CD14-positive monocyte (primary cell): Measurements from ENCODE around the gene CIITA. TPM values are rescaled to one million over a fixed set of nuclear protein-coding genes. Genes with fewer than 3 reads are reported as not detected.

Experiments used
- DNase-seq, 3 donors: peaks; one replicate each; pipeline ENCODE4 v3.0.0-alpha.2; 2011 to 2022
- H2AFZ ChIP-seq: 2 replicates; pipeline ENCODE4 v1.6.0; 2012; ENCODE audit warnings: mild to moderate bottlenecking, low read depth, low read length, inconsistent platforms; ENCODE audit not compliant: insufficient read depth, poor library complexity, severe bottlenecking
- H3K27ac ChIP-seq, 2 donors: 1 replicate in 1 of 2; 2 replicates in 1 of 2; pipeline ENCODE4 v1.5.1; 2012 to 2013; ENCODE audit warnings: low read length in 2 of 2, control low read depth in 1 of 2, inconsistent platforms in 1 of 2, low read depth in 1 of 2, mild to moderate bottlenecking in 1 of 2
- H3K27me3 ChIP-seq, 2 donors: one replicate each; pipeline versions ENCODE4 v1.6.0 to v1.6.1; 2011 to 2013; ENCODE audit warnings: low read length in 2 of 2; ENCODE audit not compliant: control insufficient read depth in 2 of 2, insufficient read depth in 2 of 2
- H3K36me3 ChIP-seq, 2 donors: replicated peaks in 1 of 2; 1 replicate in 1 of 2; 2 replicates in 1 of 2; pipeline versions ENCODE4 v1.5.1 to v1.6.1; 2012 to 2013; ENCODE audit warnings: low read length in 2 of 2, control low read depth in 1 of 2, inconsistent platforms in 1 of 2, mild to moderate bottlenecking in 1 of 2; ENCODE audit not compliant: insufficient read depth in 2 of 2, control insufficient read depth in 1 of 2
- H3K4me1 ChIP-seq, 2 donors: 1 replicate in 1 of 2; 2 replicates in 1 of 2; pipeline versions ENCODE4 v1.5.1 to v1.6.1; 2012 to 2013; ENCODE audit warnings: low read length in 2 of 2, control low read depth in 1 of 2, inconsistent platforms in 1 of 2, mild to moderate bottlenecking in 1 of 2, moderate library complexity in 1 of 2; ENCODE audit not compliant: insufficient read depth in 2 of 2, control insufficient read depth in 1 of 2
- H3K4me2 ChIP-seq: replicated peaks from 2 replicates; pipeline ENCODE3; 2012; ENCODE audit warnings: low read length, moderate library complexity, mild to moderate bottlenecking; ENCODE audit not compliant: poor library complexity, severe bottlenecking; ENCODE audit errors: extremely low read depth
- H3K4me3 ChIP-seq, 3 experiments: fragments of 200-600 bp in 1 of 3; sonication (generic) in 1 of 3; replicated peaks in 1 of 3; 1 replicate in 2 of 3; 2 replicates in 1 of 3; pipeline ENCODE4 v1.5.1; 2011 to 2013; ENCODE audit warnings: low read length in 3 of 3, mild to moderate bottlenecking in 3 of 3, control low read depth in 2 of 3, low read depth in 2 of 3, inconsistent platforms in 1 of 3, moderate library complexity in 1 of 3
- H3K79me2 ChIP-seq: 2 replicates; pipeline ENCODE4 v1.6.0; 2012; ENCODE audit warnings: mild to moderate bottlenecking, control low read depth, inconsistent platforms, low read length, moderate library complexity; ENCODE audit not compliant: insufficient read depth
- H3K9ac ChIP-seq: 2 replicates; pipeline ENCODE4 v1.6.0; 2017; ENCODE audit warnings: low read length, mild to moderate bottlenecking; ENCODE audit not compliant: insufficient read depth, poor library complexity, severe bottlenecking
- H3K9me3 ChIP-seq, 2 donors: replicated peaks in 1 of 2; 1 replicate in 1 of 2; 2 replicates in 1 of 2; pipeline versions ENCODE4 v1.5.1 to v1.6.1; 2012 to 2013; ENCODE audit warnings: low read length in 2 of 2, control low read depth in 1 of 2; ENCODE audit not compliant: control insufficient read depth in 1 of 2, insufficient read depth in 1 of 2
- H4K20me1 ChIP-seq: 2 replicates; pipeline ENCODE4 v1.6.0; 2012; ENCODE audit warnings: mild to moderate bottlenecking, low read length, control low read depth, moderate library complexity; ENCODE audit not compliant: insufficient read depth
- H3K27ac Mint-ChIP-seq, 7 donors: one replicate each; pipeline ENCODE4 v1.8.0; 2020; ENCODE audit warnings: mild to moderate bottlenecking in 7 of 7, mixed read lengths in 7 of 7, moderate library complexity in 6 of 7, inconsistent platforms in 2 of 7
- H3K27me3 Mint-ChIP-seq, 3 donors: one replicate each; pipeline ENCODE4 v1.8.0; 2021 to 2022; ENCODE audit warnings: low read depth in 3 of 3, mild to moderate bottlenecking in 3 of 3, mixed read lengths in 3 of 3, moderate library complexity in 3 of 3, inconsistent platforms in 1 of 3
- H3K36me3 Mint-ChIP-seq, 2 donors: one replicate each; pipeline ENCODE4 v1.8.0; 2020; ENCODE audit warnings: mixed read lengths in 2 of 2, inconsistent platforms in 1 of 2, mild to moderate bottlenecking in 1 of 2
- H3K4me1 Mint-ChIP-seq: one replicate; pipeline ENCODE4 v1.8.0; 2020; ENCODE audit warnings: mild to moderate bottlenecking, mixed read lengths
- H3K4me3 Mint-ChIP-seq, 2 donors: one replicate each; pipeline ENCODE4 v1.8.0; 2020; ENCODE audit warnings: mild to moderate bottlenecking in 2 of 2, mixed read lengths in 2 of 2, moderate library complexity in 1 of 2
- H3K9me3 Mint-ChIP-seq, 7 donors: one replicate each; pipeline ENCODE4 v1.8.0; 2020 to 2022; ENCODE audit warnings: mixed read lengths in 7 of 7, mild to moderate bottlenecking in 6 of 7, moderate library complexity in 6 of 7, inconsistent platforms in 2 of 7
- CTCF ChIP-seq: fragments of 200-600 bp; IDR thresholded peaks from one replicate; pipeline ENCODE4 v1.8.0; 2022; ENCODE audit warnings: antibody characterized with exemption, mild to moderate bottlenecking
- WGBS: methylation state at CpG from one replicate; pipeline ENCODE4 v1.1.5; 2013; ENCODE audit warnings: missing lambda C conversion rate; ENCODE audit not compliant: insufficient coverage; 5-methylcytosine and 5-hydroxymethylcytosine counted together
- intact Hi-C, 2 donors: fragments of 100-400 bp; cut with micrococcal nuclease; formaldehyde crosslinking; loops; one replicate each; pipeline versions ENCODE4 v1.15.0 to v1.15.1; 2023
- polyA plus RNA-seq, 3 donors: library from polyadenylated mRNA; depleted of rRNA in 1 of 3; unstranded in 2 of 3; stranded (reverse) in 1 of 3; fragments of 300-500 nt in 2 of 3; fragments of >200 nt in 1 of 3; fragmentation: Illumina TruSeq in 2 of 3; gene quantifications; 1 replicate in 2 of 3; 2 replicates in 1 of 3; pipeline ENCODE4 v1.2.3, GENCODE V29; 2012 to 2021

CIITA gene
- polyA plus RNA-seq, 3 donors, result 15.6 to 178 (median 22.1) TPM

GRCh38 chr16:10936272-10936984 lies 59.4 kb downstream of the CIITA start:
- peaks cover 37% of the 10 kb centered on the region for H3K79me2 ChIP-seq
- H3K9ac ChIP-seq, result no peak overlapping the region
- H3K4me3 Mint-ChIP-seq, result no peak overlapping the region
- peaks cover 52 to 58% of the 10 kb centered on the region in 2 donors for H3K4me1 ChIP-seq
- DNase-seq, result no peak
- no peaks in the 10 kb centered on the region for H3K9me3 Mint-ChIP-seq
- no peaks in the 10 kb centered on the region for H3K9me3 ChIP-seq
- intact Hi-C loops, result loop anchor here in 1 of 2 donors (5.0 kb wide), 1 partner anchor 194 kb away; the partner anchor contains the start of gene NUBP1
- peaks cover 100% of the 10 kb centered on the region for H4K20me1 ChIP-seq
- H3K36me3 Mint-ChIP-seq, result peaks cover 10 to 22% of the 10 kb centered on the region in 2 donors
- peaks cover 70% of the 10 kb centered on the region for H3K4me1 Mint-ChIP-seq
- no peak for TF ChIP-seq CTCF
- H3K27ac ChIP-seq, result peak overlapping the region in 1 of 2 donors; percentile 25
- H3K27me3 Mint-ChIP-seq, result peaks cover 1 to 4% (median 2%) of the 10 kb centered on the region in 3 donors
- H3K27me3 ChIP-seq, result no peaks in the 10 kb centered on the region
- peak overlapping the region in 3 of 7 donors; percentile 36 to 65 (median 50) for H3K27ac Mint-ChIP-seq
- H3K4me2 ChIP-seq, result no peak overlapping the region
- peaks cover 0 to 10% of the 10 kb centered on the region in 2 donors for H3K36me3 ChIP-seq
- H2AFZ ChIP-seq, result no peak overlapping the region
- 41% methylated on average over 4 of the region's 8 CpGs for WGBS
- no peak overlapping the region for H3K4me3 ChIP-seq

- Histone ChIP-seq H3K79me2 (peaks cover 38% of the 10 kb centered on the region), H3K9me3 (no peaks in the 10 kb centered on the region), H3K4me3 (peak overlapping the region in 1 of 3 experiments; percentile 29), H3K27me3 (no peaks in the 10 kb centered on the region), H3K4me1 (peaks cover 54 to 63% of the 10 kb centered on the region in 2 donors), H3K4me2 (peak overlapping the region; percentile 48), H2AFZ (no peak overlapping the region), H4K20me1 (peaks cover 92% of the 10 kb centered on the region), H3K27ac (peak overlapping the region in 1 of 2 donors; percentile 25), H3K9ac (peak overlapping the region; percentile 15), H3K36me3 (peaks cover 0 to 10% of the 10 kb centered on the region in 2 donors)
- Mint-ChIP-seq H3K4me3 (peak overlapping the region; percentile 40 to 51), H3K9me3 (peaks cover 0 to 2% (median 0%) of the 10 kb centered on the region in 7 donors), H3K27me3 (peaks cover 2 to 7% (median 4%) of the 10 kb centered on the region in 3 donors), H3K4me1 (peaks cover 71% of the 10 kb centered on the region), H3K27ac (peak overlapping the region in 2 of 7 donors; percentile 23 to 63), H3K36me3 (peaks cover 8 to 20% of the 10 kb centered on the region in 2 donors)
- intact Hi-C loops, result loop anchor here in 1 of 2 donors (5.0 kb wide), 1 partner anchor 195 kb away; the partner anchor contains the start of gene NUBP1
- no peak for TF ChIP-seq CTCF
- 24% methylated on average over 8 of the region's 11 CpGs for WGBS
- DNase-seq, result no peak
Measured at GRCh38 chr16:10937068-10937859, 60.3 kb downstream of the CIITA start.
